Measurements from ENCODE around the gene CCDC24. TPM values are rescaled to one million over a fixed set of nuclear protein-coding genes. Genes with fewer than 3 reads are reported as not detected.

Gene CCDC24
- total and polyA plus RNA-seq, 2 of the 13 experiments (the other 11 are each of a cell fraction or from before 2014, with no cell fraction given), result 1.4 to 2.9 TPM

DNA sequence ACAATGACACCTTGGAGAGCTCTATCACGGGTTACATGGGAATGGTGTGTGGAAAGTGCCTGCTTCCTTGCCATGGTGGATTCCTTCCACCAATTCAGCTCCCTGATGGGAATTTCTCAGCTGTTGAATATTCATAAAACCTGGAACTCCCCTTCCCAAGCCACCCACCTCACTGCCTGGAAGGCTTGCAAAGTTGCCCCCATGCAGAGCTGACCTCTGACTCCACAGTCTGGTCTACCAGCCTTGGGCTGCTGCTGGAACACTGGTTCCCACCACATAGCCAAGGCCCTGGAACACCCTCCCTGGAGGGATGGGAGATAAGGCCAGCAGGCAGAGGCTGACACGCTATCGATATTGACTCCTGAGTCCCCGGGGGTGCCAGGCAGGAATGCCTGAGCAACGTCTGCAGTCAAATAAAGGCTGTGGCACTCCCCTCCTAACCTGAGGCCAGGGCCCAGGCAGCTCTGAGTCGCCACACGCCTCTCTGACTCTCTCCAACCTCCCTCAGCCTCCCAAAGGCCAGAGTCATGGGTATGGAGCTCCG is 8.8 kb downstream of the CCDC24 start (continued):
- TF ChIP-seq, protein P1, sequence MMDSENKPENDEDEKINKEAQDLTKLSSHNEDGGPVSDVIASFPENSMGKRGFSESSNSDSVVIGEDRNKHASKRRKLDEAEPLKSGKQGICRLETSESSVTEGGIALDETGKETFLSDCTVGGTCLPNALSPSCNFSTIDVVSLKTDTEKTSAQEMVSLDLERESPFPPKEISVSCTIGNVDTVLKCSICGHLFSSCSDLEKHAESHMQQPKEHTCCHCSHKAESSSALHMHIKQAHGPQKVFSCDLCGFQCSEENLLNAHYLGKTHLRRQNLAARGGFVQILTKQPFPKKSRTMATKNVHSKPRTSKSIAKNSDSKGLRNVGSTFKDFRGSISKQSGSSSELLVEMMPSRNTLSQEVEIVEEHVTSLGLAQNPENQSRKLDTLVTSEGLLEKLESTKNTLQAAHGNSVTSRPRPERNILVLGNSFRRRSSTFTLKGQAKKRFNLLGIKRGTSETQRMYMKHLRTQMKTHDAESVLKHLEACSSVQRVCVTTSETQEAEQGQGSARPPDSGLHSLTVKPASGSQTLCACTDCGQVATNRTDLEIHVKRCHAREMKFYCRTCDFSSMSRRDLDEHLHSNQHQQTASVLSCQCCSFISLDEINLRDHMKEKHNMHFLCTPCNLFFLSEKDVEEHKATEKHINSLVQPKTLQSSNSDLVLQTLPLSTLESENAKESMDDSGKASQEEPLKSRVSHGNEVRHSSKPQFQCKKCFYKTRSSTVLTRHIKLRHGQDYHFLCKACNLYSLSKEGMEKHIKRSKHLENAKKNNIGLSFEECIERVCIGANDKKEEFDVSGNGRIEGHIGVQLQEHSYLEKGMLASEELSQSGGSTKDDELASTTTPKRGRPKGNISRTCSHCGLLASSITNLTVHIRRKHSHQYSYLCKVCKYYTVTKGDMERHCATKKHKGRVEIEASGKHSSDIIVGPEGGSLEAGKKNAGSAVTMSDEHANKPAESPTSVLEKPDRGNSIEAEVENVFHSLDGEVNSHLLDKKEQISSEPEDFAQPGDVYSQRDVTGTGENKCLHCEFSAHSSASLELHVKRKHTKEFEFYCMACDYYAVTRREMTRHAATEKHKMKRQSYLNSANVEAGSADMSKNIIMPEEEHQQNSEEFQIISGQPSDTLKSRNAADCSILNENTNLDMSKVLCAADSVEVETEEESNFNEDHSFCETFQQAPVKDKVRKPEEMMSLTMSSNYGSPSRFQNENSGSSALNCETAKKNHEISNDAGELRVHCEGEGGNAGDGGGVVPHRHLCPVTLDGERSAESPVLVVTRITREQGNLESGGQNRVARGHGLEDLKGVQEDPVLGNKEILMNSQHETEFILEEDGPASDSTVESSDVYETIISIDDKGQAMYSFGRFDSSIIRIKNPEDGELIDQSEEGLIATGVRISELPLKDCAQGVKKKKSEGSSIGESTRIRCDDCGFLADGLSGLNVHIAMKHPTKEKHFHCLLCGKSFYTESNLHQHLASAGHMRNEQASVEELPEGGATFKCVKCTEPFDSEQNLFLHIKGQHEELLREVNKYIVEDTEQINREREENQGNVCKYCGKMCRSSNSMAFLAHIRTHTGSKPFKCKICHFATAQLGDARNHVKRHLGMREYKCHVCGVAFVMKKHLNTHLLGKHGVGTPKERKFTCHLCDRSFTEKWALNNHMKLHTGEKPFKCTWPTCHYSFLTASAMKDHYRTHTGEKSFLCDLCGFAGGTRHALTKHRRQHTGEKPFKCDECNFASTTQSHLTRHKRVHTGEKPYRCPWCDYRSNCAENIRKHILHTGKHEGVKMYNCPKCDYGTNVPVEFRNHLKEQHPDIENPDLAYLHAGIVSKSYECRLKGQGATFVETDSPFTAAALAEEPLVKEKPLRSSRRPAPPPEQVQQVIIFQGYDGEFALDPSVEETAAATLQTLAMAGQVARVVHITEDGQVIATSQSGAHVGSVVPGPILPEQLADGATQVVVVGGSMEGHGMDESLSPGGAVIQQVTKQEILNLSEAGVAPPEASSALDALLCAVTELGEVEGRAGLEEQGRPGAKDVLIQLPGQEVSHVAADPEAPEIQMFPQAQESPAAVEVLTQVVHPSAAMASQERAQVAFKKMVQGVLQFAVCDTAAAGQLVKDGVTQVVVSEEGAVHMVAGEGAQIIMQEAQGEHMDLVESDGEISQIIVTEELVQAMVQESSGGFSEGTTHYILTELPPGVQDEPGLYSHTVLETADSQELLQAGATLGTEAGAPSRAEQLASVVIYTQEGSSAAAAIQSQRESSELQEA (CRISPR knock-in tag; IDR thresholded peaks at IDR 0.05; ENCODE audit: not compliant biosample characterization), result no peak
- no peak for TF ChIP-seq ARID2 (CRISPR knock-in tag; IDR thresholded peaks at IDR 0.05; ENCODE audit: borderline replicate concordance)
- TF ChIP-seq MAFK (conservative IDR thresholded peaks at IDR 0.05 in 1 of 2, IDR thresholded peaks at IDR 0.05 in 1 of 2; ENCODE audit: low read length in 2 of 2), result no peak
- TF ChIP-seq ZNF276 (CRISPR knock-in tag; IDR thresholded peaks at IDR 0.05; ENCODE audit: low read depth), result no peak
- TF ChIP-seq BRD4 (CRISPR knock-in tag; IDR thresholded peaks at IDR 0.05), result no peak
- TF ChIP-seq PHB2 (IDR thresholded peaks at IDR 0.05; ENCODE audit: partially characterized antibody), result no peak
- no peak for TF ChIP-seq FIP1L1 (IDR thresholded peaks at IDR 0.05; ENCODE audit: borderline replicate concordance, insufficient read depth, low read depth, low read length)
- no peak for TF ChIP-seq ZNF280D (CRISPR knock-in tag; IDR thresholded peaks at IDR 0.05)
- TF ChIP-seq DR1 (CRISPR knock-in tag; IDR thresholded peaks at IDR 0.05), result no peak
- TF ChIP-seq RARG (CRISPR knock-in tag; IDR thresholded peaks at IDR 0.05; ENCODE audit: low read depth), result no peak
- no peak for TF ChIP-seq ZBTB7A (CRISPR knock-in tag; IDR thresholded peaks at IDR 0.05)
- no peak for TF ChIP-seq TIGD3 (CRISPR knock-in tag; IDR thresholded peaks at IDR 0.05; ENCODE audit: borderline replicate concordance)

Measured in HepG2 (cell line).